Measurements from ENCODE around the gene YPEL5.

GRCh38 chr2:30149976-30150375 lies 3.2 kb downstream of the YPEL5 start:
- TF ChIP-seq CTCF (IDR thresholded peaks at IDR 0.05) (no peak), EZH2 (IDR thresholded peaks at IDR 0.05) (no peak), EZH2phosphoT487 (IDR thresholded peaks at IDR 0.05) (no peak)

Data from neural progenitor cell (in vitro differentiated cells).